ENCODE measurements around the gene GNAQ.

Gene GNAQ

GRCh38 chr9:77935974-77936373, 95.6 kb downstream of the GNAQ start:
- DNase-seq (ENCODE audit: low read depth), result no peak
- H3K9ac ChIP-seq (ENCODE audit: low read length), result no peak overlapping the region
- no peaks in the 10 kb centered on the region for H3K27me3 ChIP-seq (replicated peaks; ENCODE audit: control insufficient read depth, insufficient read depth, low read length)
- no peak overlapping the region for H3K4me3 ChIP-seq (ENCODE audit: low read length)
- H3K36me3 ChIP-seq (ENCODE audit: control insufficient read depth, insufficient read depth, low read length, severe bottlenecking), result no peaks in the 10 kb centered on the region
- peaks cover 12% of the 10 kb centered on the region for H3K4me1 ChIP-seq (ENCODE audit: control insufficient read depth, insufficient read depth, low read length)
- no peaks in the 10 kb centered on the region for H3K9me3 ChIP-seq (ENCODE audit: control insufficient read depth, low read length)

DNA sequence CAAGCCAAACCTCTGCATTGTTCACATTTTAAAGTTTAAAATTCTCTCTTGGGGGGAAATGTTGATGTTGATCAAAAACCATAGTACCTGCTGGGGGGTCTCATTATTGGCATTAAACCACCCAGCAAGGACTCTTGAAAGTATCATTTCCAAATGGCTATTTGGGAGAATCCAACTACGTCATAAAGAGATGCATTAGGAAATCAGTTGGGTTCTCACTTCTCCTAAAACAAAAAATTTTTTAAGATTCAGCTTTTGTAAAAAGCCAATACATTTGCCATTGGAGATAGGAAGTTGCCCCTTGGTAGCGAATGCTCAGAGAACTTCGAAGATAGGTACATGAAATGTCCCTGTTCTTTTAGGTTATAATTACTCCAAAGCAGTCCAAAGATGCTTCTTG, 96.4 kb downstream of the GNAQ start:
- H3K9me3 ChIP-seq (ENCODE audit: control insufficient read depth, low read length), result no peaks in the 10 kb centered on the region
- no peaks in the 10 kb centered on the region for H3K36me3 ChIP-seq (ENCODE audit: control insufficient read depth, insufficient read depth, low read length, severe bottlenecking)
- no peaks in the 10 kb centered on the region for H3K27me3 ChIP-seq (replicated peaks; ENCODE audit: control insufficient read depth, insufficient read depth, low read length)
- no peak overlapping the region for H3K9ac ChIP-seq (ENCODE audit: low read length)
- DNase-seq (ENCODE audit: low read depth), result no peak
- H3K4me3 ChIP-seq (ENCODE audit: low read length), result no peak overlapping the region
- peaks cover 12% of the 10 kb centered on the region for H3K4me1 ChIP-seq (ENCODE audit: control insufficient read depth, insufficient read depth, low read length)

GRCh38 chr9:77933976-77934375, 97.6 kb downstream of the GNAQ start:
- no peaks in the 10 kb centered on the region for H3K36me3 ChIP-seq (ENCODE audit: control insufficient read depth, insufficient read depth, low read length, severe bottlenecking)
- no peak for DNase-seq (ENCODE audit: low read depth)
- H3K4me3 ChIP-seq (ENCODE audit: low read length), result no peak overlapping the region
- no peaks in the 10 kb centered on the region for H3K9me3 ChIP-seq (ENCODE audit: control insufficient read depth, low read length)
- H3K4me1 ChIP-seq (ENCODE audit: control insufficient read depth, insufficient read depth, low read length), result peaks cover 5% of the 10 kb centered on the region
- H3K27me3 ChIP-seq (replicated peaks; ENCODE audit: control insufficient read depth, insufficient read depth, low read length), result no peaks in the 10 kb centered on the region
- no peak overlapping the region for H3K9ac ChIP-seq (ENCODE audit: low read length)

- no peak for DNase-seq (ENCODE audit: low read depth)
- Histone ChIP-seq H3K36me3 (ENCODE audit: control insufficient read depth, insufficient read depth, low read length, severe bottlenecking) (no peaks in the 10 kb centered on the region), H3K27me3 (replicated peaks; ENCODE audit: control insufficient read depth, insufficient read depth, low read length) (no peaks in the 10 kb centered on the region), H3K9ac (ENCODE audit: low read length) (no peak overlapping the region), H3K9me3 (ENCODE audit: control insufficient read depth, low read length) (no peaks in the 10 kb centered on the region), H3K4me3 (ENCODE audit: low read length) (no peak overlapping the region), H3K4me1 (ENCODE audit: control insufficient read depth, insufficient read depth, low read length) (no peaks in the 10 kb centered on the region)
Measured at GRCh38 chr9:77933019-77933418, 98.6 kb downstream of the GNAQ start.

DNA sequence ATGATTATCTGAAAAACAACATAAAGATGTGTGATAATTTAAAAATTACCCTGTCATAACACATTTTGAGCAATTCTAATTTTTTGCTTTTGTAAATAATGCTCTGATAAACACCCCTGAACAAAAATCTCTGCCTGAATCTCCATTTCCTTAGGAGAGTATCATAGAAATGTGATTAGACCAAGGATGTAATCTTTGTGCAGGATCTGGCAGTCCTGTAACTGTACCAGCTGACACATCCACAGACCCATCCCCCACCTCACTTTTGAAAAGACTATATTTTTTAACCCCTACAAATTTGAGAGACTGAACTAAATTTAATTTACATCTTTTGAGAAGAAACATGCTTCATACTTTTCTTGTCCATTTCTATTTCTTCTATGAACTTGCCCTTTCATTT, 101.7 kb downstream of the GNAQ start:
- Histone ChIP-seq H3K4me3 (ENCODE audit: low read length) (no peak overlapping the region), H3K9ac (ENCODE audit: low read length) (no peak overlapping the region)

GRCh38 chr9:77927265-77927664, 104.3 kb downstream of the GNAQ start:
- Histone ChIP-seq H3K36me3 (ENCODE audit: control insufficient read depth, insufficient read depth, low read length, severe bottlenecking) (no peaks in the 10 kb centered on the region), H3K4me1 (ENCODE audit: control insufficient read depth, insufficient read depth, low read length) (peaks cover 30% of the 10 kb centered on the region)
- peak; percentile 68 for DNase-seq (ENCODE audit: low read depth)

More for the DNA sequence above, 101.7 kb downstream of the GNAQ start:
- Histone ChIP-seq H3K9me3 (ENCODE audit: control insufficient read depth, low read length) (no peaks in the 10 kb centered on the region), H3K36me3 (ENCODE audit: control insufficient read depth, insufficient read depth, low read length, severe bottlenecking) (no peaks in the 10 kb centered on the region), H3K4me1 (ENCODE audit: control insufficient read depth, insufficient read depth, low read length) (peaks cover 24% of the 10 kb centered on the region), H3K27me3 (replicated peaks; ENCODE audit: control insufficient read depth, insufficient read depth, low read length) (no peaks in the 10 kb centered on the region)
- DNase-seq (ENCODE audit: low read depth), result no peak

GRCh38 chr9:77926371-77926878, 105.2 kb downstream of the GNAQ start:
- peaks cover 36% of the 10 kb centered on the region for H3K4me1 ChIP-seq (ENCODE audit: control insufficient read depth, insufficient read depth, low read length)
- H3K9ac ChIP-seq (ENCODE audit: low read length), result no peak overlapping the region
- H3K9me3 ChIP-seq (ENCODE audit: control insufficient read depth, low read length), result no peaks in the 10 kb centered on the region
- no peaks in the 10 kb centered on the region for H3K27me3 ChIP-seq (replicated peaks; ENCODE audit: control insufficient read depth, insufficient read depth, low read length)
- H3K4me3 ChIP-seq (ENCODE audit: low read length), result peak overlapping the region; percentile 26
- peak; percentile 83 for DNase-seq (ENCODE audit: low read depth)
- H3K36me3 ChIP-seq (ENCODE audit: control insufficient read depth, insufficient read depth, low read length, severe bottlenecking), result no peaks in the 10 kb centered on the region

More at GRCh38 chr9:77927265-77927664, 104.3 kb downstream of the GNAQ start:
- Histone ChIP-seq H3K27me3 (replicated peaks; ENCODE audit: control insufficient read depth, insufficient read depth, low read length) (no peaks in the 10 kb centered on the region), H3K9me3 (ENCODE audit: control insufficient read depth, low read length) (no peaks in the 10 kb centered on the region), H3K4me3 (ENCODE audit: low read length) (peak overlapping the region; percentile 26), H3K9ac (ENCODE audit: low read length) (no peak overlapping the region)

- no peaks in the 10 kb centered on the region for H3K27me3 ChIP-seq (replicated peaks; ENCODE audit: control insufficient read depth, insufficient read depth, low read length)
- H3K36me3 ChIP-seq (ENCODE audit: control insufficient read depth, insufficient read depth, low read length, severe bottlenecking), result peaks cover 13% of the 10 kb centered on the region
- no peak for DNase-seq (ENCODE audit: low read depth)
- no peaks in the 10 kb centered on the region for H3K9me3 ChIP-seq (ENCODE audit: control insufficient read depth, low read length)
- no peak overlapping the region for H3K9ac ChIP-seq (ENCODE audit: low read length)
- peaks cover 43% of the 10 kb centered on the region for H3K4me1 ChIP-seq (ENCODE audit: control insufficient read depth, insufficient read depth, low read length)
- no peak overlapping the region for H3K4me3 ChIP-seq (ENCODE audit: low read length)
Measured at GRCh38 chr9:77922591-77922990, 109.0 kb downstream of the GNAQ start.

- Histone ChIP-seq H3K36me3 (ENCODE audit: control insufficient read depth, insufficient read depth, low read length, severe bottlenecking) (peaks cover 13% of the 10 kb centered on the region), H3K4me1 (ENCODE audit: control insufficient read depth, insufficient read depth, low read length) (peaks cover 30% of the 10 kb centered on the region), H3K9me3 (ENCODE audit: control insufficient read depth, low read length) (peaks cover 1% of the 10 kb centered on the region), H3K27me3 (replicated peaks; ENCODE audit: control insufficient read depth, insufficient read depth, low read length) (no peaks in the 10 kb centered on the region), H3K9ac (ENCODE audit: low read length) (no peak overlapping the region), H3K4me3 (ENCODE audit: low read length) (no peak overlapping the region)
- DNase-seq (ENCODE audit: low read depth), result no peak
Measured at GRCh38 chr9:77917800-77918199, 113.8 kb downstream of the GNAQ start.

- Histone ChIP-seq H3K9me3 (ENCODE audit: control insufficient read depth, low read length) (peaks cover 4% of the 10 kb centered on the region), H3K4me1 (ENCODE audit: control insufficient read depth, insufficient read depth, low read length) (peaks cover 25% of the 10 kb centered on the region), H3K4me3 (ENCODE audit: low read length) (no peak overlapping the region), H3K27me3 (replicated peaks; ENCODE audit: control insufficient read depth, insufficient read depth, low read length) (no peaks in the 10 kb centered on the region), H3K36me3 (ENCODE audit: control insufficient read depth, insufficient read depth, low read length, severe bottlenecking) (peaks cover 13% of the 10 kb centered on the region), H3K9ac (ENCODE audit: low read length) (no peak overlapping the region)
- DNase-seq (ENCODE audit: low read depth), result no peak
Measured at GRCh38 chr9:77916820-77917219, 114.8 kb downstream of the GNAQ start.

GRCh38 chr9:77916410-77916819, 115.2 kb downstream of the GNAQ start:
- no peak overlapping the region for H3K4me3 ChIP-seq (ENCODE audit: low read length)
- peaks cover 4% of the 10 kb centered on the region for H3K9me3 ChIP-seq (ENCODE audit: control insufficient read depth, low read length)
- no peak for DNase-seq (ENCODE audit: low read depth)
- no peaks in the 10 kb centered on the region for H3K27me3 ChIP-seq (replicated peaks; ENCODE audit: control insufficient read depth, insufficient read depth, low read length)
- no peak overlapping the region for H3K9ac ChIP-seq (ENCODE audit: low read length)
- peaks cover 27% of the 10 kb centered on the region for H3K4me1 ChIP-seq (ENCODE audit: control insufficient read depth, insufficient read depth, low read length)
- peaks cover 13% of the 10 kb centered on the region for H3K36me3 ChIP-seq (ENCODE audit: control insufficient read depth, insufficient read depth, low read length, severe bottlenecking)

GRCh38 chr9:77915744-77916143, 115.9 kb downstream of the GNAQ start:
- DNase-seq (ENCODE audit: low read depth), result no peak
- Histone ChIP-seq H3K9ac (ENCODE audit: low read length) (no peak overlapping the region), H3K9me3 (ENCODE audit: control insufficient read depth, low read length) (peaks cover 4% of the 10 kb centered on the region), H3K4me3 (ENCODE audit: low read length) (no peak overlapping the region), H3K36me3 (ENCODE audit: control insufficient read depth, insufficient read depth, low read length, severe bottlenecking) (peaks cover 8% of the 10 kb centered on the region), H3K4me1 (ENCODE audit: control insufficient read depth, insufficient read depth, low read length) (peaks cover 22% of the 10 kb centered on the region), H3K27me3 (replicated peaks; ENCODE audit: control insufficient read depth, insufficient read depth, low read length) (no peaks in the 10 kb centered on the region)
